Measurements from ENCODE around the gene MMP11. TPM values are rescaled to one million over a fixed set of nuclear protein-coding genes. Genes with fewer than 3 reads are reported as not detected.
A peak's percentile ranks its signal among the peaks of the same experiment; 100 is the strongest.

Gene MMP11
- total RNA-seq, 1 experiment from 2014 or later: 48.2 TPM

DNA sequence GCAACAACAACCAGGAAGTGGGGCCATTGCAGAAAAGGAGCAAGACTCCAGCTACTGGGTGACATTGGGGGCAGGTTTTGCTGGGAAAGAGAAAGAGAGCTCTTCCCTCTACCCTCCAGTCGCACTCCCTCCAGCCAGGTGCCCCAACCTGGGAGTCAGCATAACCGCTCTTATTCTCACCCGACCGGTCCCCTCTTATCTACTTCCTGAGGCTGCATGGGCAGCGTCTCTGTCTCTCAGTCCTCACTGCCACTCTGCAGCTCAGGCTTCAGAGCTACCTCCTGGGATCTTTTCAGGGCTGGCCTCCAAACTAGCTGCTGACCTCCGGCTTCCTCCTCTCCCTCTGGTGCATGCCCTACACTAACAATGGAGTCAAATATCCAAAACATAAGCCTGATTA is 26.9 kb upstream of the MMP11 start:
- Histone ChIP-seq H3K27ac (ENCODE audit: low read length) (no peak overlapping the region), H3K27me3 (ENCODE audit: low read length) (no peaks in the 10 kb centered on the region), H3K9ac (ENCODE audit: low read length) (no peak overlapping the region), H3K9me2 (replicated peaks; ENCODE audit: insufficient read depth, low read length) (no peaks in the 10 kb centered on the region), H2AFZ (ENCODE audit: low read length) (no peak overlapping the region), H4K20me1 (ENCODE audit: insufficient read depth, low read depth, low read length) (no peaks in the 10 kb centered on the region), H3K4me3 (ENCODE audit: low read length) (no peak overlapping the region), H3K79me2 (ENCODE audit: low read length) (peaks cover 19% of the 10 kb centered on the region), H3K36me3 (ENCODE audit: insufficient read depth, low read length) (peaks cover 16% of the 10 kb centered on the region; the same call in 1 of the 2 replicates), H3K4me2 (ENCODE audit: low read depth, low read length, poor library complexity, severe bottlenecking) (no peak overlapping the region), H3K9me3 (ENCODE audit: low read length) (no peaks in the 10 kb centered on the region), H3K4me1 (ENCODE audit: low read length) (peaks cover 29% of the 10 kb centered on the region)
- peak; percentile 5 for DNase-seq

DNA sequence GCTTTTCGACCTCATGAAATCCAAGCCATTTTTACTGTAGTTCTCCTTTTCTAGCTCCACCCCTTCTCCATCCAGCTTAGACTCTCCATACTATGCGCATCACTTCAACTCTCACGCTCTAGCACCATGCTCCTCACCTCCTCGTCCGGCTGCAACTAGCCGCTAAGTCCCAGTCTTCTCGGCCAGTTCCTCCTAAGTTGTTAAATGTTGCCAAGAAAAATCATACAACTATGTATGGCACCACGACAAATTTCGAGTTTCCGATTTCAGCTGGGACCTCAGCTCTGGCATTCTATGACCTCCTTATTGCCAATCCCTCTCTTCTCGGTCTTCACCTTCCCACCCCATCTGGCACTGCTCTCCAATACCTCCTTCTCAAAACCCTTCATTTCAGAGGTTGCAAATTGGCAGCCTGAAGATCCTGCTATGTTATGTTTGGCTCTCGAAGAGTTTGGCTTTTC is 22.8 kb upstream of the MMP11 start:
- peak overlapping the region; percentile 89 for H3K4me3 ChIP-seq (ENCODE audit: low read length)
- DNase-seq: peak; percentile 43
- no peaks in the 10 kb centered on the region for H4K20me1 ChIP-seq (ENCODE audit: insufficient read depth, low read depth, low read length)
- H3K9ac ChIP-seq (ENCODE audit: low read length): peak overlapping the region; percentile 99
- H3K4me2 ChIP-seq (ENCODE audit: low read depth, low read length, poor library complexity, severe bottlenecking): peak overlapping the region; percentile 93
- peaks cover 19% of the 10 kb centered on the region for H3K79me2 ChIP-seq (ENCODE audit: low read length)
- H3K9me3 ChIP-seq (ENCODE audit: low read length): no peaks in the 10 kb centered on the region
- no peak overlapping the region for H2AFZ ChIP-seq (ENCODE audit: low read length)
- peaks cover 66% of the 10 kb centered on the region for H3K4me1 ChIP-seq (ENCODE audit: low read length)
- peaks cover 5% of the 10 kb centered on the region; the same call in 1 of the 2 replicates for H3K36me3 ChIP-seq (ENCODE audit: insufficient read depth, low read length)
- peak overlapping the region; percentile 59 for H3K27ac ChIP-seq (ENCODE audit: low read length)
- no peaks in the 10 kb centered on the region for H3K27me3 ChIP-seq (ENCODE audit: low read length)
- H3K9me2 ChIP-seq (replicated peaks; ENCODE audit: insufficient read depth, low read length): no peaks in the 10 kb centered on the region

DNA sequence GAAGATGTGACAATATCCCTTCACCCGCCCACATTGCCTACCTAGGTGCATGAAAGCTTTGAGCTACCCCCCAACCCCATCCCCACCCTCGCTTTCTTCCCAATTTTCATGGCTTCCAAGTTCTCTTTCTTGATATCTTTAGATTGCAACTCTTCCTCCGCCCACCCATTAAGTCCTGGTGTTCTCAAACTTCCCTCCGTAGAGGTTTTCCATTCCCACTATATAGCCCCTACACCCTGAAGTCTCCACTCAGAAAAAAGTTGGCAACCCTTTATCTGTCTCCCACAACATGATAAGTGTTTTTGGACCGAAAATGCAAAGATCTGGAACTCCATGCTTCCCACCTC is 22.3 kb upstream of the MMP11 start:
- no peaks in the 10 kb centered on the region for H3K9me2 ChIP-seq (replicated peaks; ENCODE audit: insufficient read depth, low read length)
- peaks cover 19% of the 10 kb centered on the region for H3K79me2 ChIP-seq (ENCODE audit: low read length)
- H3K9me3 ChIP-seq (ENCODE audit: low read length): no peaks in the 10 kb centered on the region
- H3K27ac ChIP-seq (ENCODE audit: low read length): peak overlapping the region; percentile 59
- H3K4me1 ChIP-seq (ENCODE audit: low read length): peaks cover 70% of the 10 kb centered on the region
- H3K9ac ChIP-seq (ENCODE audit: low read length): peak overlapping the region; percentile 99
- no peaks in the 10 kb centered on the region for H4K20me1 ChIP-seq (ENCODE audit: insufficient read depth, low read depth, low read length)
- no peaks in the 10 kb centered on the region for H3K27me3 ChIP-seq (ENCODE audit: low read length)
- DNase-seq: peak; percentile 59
- H3K4me2 ChIP-seq (ENCODE audit: low read depth, low read length, poor library complexity, severe bottlenecking): peak overlapping the region; percentile 93
- peak overlapping the region; percentile 89 for H3K4me3 ChIP-seq (ENCODE audit: low read length)
- H2AFZ ChIP-seq (ENCODE audit: low read length): no peak overlapping the region
- no peaks in the 10 kb centered on the region; the same call in 1 of the 2 replicates for H3K36me3 ChIP-seq (ENCODE audit: insufficient read depth, low read length)

DNA sequence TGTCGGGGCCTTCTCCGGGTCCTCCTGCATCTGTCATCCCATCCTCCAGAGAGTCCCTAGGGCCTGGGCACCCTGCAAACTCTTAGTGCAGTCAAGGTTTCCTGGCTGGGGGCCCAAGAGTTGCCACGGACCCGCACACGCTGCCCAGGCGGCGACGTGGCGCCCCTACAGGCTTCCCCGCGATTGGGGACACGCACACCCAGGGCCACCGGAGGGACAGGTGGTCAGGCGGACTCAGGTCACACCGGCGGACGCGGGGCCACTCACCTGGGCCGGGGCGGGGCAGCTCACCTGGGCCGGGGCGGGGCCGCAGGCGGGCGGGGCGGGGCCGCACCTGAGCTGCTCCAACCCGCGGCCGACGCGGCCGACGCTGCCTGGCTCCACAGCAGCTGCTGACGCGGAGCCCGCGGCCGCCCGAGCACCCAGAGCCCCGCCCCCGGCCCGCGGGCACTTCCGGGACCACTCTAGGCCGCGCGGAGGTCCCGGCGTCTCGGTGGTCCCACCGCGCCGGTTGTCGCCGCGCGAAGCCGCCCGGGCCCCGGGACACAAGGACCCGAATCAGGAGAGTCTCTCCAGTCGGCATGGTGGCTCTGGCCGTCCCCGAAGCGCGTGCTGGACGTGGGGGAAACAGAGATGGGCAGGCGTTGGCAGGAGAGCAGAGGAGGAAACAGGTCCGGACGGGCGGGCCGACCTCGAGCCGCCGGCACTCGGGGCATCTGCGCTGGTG is 21.8 kb upstream of the MMP11 start, which contains the start of gene ZNF70:
Gene ZNF70 (minus strand): TSS at position 399 of the 727 bp plus-strand sequence. CDS start 5,972 bp downstream, outside the sequence.
- no peaks in the 10 kb centered on the region for H4K20me1 ChIP-seq (ENCODE audit: insufficient read depth, low read depth, low read length)
- peaks cover 19% of the 10 kb centered on the region for H3K79me2 ChIP-seq (ENCODE audit: low read length)
- H3K27me3 ChIP-seq (ENCODE audit: low read length): no peaks in the 10 kb centered on the region
- H3K4me1 ChIP-seq (ENCODE audit: low read length): peaks cover 76% of the 10 kb centered on the region
- H3K9me2 ChIP-seq (replicated peaks; ENCODE audit: insufficient read depth, low read length): no peaks in the 10 kb centered on the region
- peak; percentile 96 for DNase-seq
- peak within 1 kb of the TSS; percentile 99 for H3K9ac ChIP-seq (ENCODE audit: low read length)
- no peaks in the 10 kb centered on the region for H3K36me3 ChIP-seq (ENCODE audit: insufficient read depth, low read length)
- no peaks in the 10 kb centered on the region for H3K9me3 ChIP-seq (ENCODE audit: low read length)
- peak within 1 kb of the TSS; percentile 93 for H3K4me2 ChIP-seq (ENCODE audit: low read depth, low read length, poor library complexity, severe bottlenecking)
- H3K27ac ChIP-seq (ENCODE audit: low read length): peak within 1 kb of the TSS; percentile 98
- H3K4me3 ChIP-seq (ENCODE audit: low read length): peak within 1 kb of the TSS; percentile 89
- H2AFZ ChIP-seq (ENCODE audit: low read length): no peak within 1 kb of the TSS

DNA sequence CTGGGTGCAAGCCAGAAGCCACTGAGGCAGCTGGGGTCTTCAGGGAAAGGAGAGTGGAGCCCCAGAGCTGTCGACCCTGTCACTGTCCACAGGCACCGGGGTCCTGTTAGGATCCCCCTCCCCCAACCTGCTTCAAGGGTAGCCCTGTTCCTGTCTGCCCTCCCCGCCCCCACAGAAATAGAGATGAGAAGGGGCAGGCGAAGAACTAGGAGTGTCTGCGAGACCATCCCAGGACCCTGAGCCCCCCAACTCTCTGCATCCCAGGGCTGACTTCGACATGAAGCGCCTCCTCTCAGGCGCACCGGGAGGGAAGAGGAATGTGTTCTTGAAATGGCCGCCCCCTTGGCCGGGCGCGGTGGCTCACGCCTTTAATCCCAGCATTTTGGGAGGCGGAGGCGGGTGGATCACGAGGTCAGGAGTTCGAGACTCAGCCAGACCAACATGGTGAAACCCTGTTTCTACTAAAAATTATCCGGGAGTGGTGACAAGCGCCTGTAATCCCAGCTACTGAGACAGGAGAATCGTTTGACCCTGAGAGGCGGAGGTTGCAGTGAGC is 21.1 kb upstream of the MMP11 start:
- H3K36me3 ChIP-seq (ENCODE audit: insufficient read depth, low read length): no peaks in the 10 kb centered on the region
- DNase-seq: peak; percentile 86
- peaks cover 19% of the 10 kb centered on the region for H3K79me2 ChIP-seq (ENCODE audit: low read length)
- H4K20me1 ChIP-seq (ENCODE audit: insufficient read depth, low read depth, low read length): no peaks in the 10 kb centered on the region
- H3K4me3 ChIP-seq (ENCODE audit: low read length): peak overlapping the region; percentile 89
- H3K27ac ChIP-seq (ENCODE audit: low read length): peak overlapping the region; percentile 98
- H3K4me2 ChIP-seq (ENCODE audit: low read depth, low read length, poor library complexity, severe bottlenecking): peak overlapping the region; percentile 93
- peaks cover 80% of the 10 kb centered on the region for H3K4me1 ChIP-seq (ENCODE audit: low read length)
- H3K9me3 ChIP-seq (ENCODE audit: low read length): no peaks in the 10 kb centered on the region
- H3K9me2 ChIP-seq (replicated peaks; ENCODE audit: insufficient read depth, low read length): no peaks in the 10 kb centered on the region
- no peaks in the 10 kb centered on the region for H3K27me3 ChIP-seq (ENCODE audit: low read length)
- H3K9ac ChIP-seq (ENCODE audit: low read length): peak overlapping the region; percentile 99
- H2AFZ ChIP-seq (ENCODE audit: low read length): no peak overlapping the region

DNA sequence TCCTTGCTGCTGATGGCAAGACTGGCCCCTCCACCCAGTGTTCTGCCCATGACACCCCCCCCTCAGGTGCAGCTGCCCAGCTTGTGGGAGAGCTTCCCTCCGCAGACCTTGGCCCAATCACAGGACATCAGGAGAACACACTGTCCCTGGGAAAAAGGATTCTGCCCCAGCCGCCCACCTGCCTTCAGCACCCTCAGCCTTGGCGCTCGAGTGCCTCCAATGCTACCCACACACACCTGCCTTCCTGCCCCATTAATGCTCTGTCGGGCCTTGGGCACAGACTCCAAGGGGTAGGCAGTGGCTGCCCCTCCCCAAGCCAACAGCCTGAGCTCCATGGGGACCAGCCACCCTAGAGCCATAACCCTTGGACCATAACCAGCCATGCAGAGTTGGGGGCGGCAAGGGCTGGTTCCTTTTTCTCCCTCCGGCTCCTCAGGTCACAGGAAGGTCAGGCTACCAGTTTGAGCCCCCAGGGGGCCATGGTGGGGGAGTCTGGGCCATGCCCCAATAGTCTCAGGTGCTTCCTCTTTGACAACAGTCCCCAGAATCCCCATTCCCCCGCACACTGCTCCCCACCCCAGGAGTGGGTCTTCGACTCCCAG is 20.5 kb upstream of the MMP11 start:
- Histone ChIP-seq H2AFZ (ENCODE audit: low read length) (no peak overlapping the region), H3K27ac (ENCODE audit: low read length) (peak overlapping the region; percentile 98), H3K9me3 (ENCODE audit: low read length) (no peaks in the 10 kb centered on the region), H3K36me3 (ENCODE audit: insufficient read depth, low read length) (no peaks in the 10 kb centered on the region), H4K20me1 (ENCODE audit: insufficient read depth, low read depth, low read length) (no peaks in the 10 kb centered on the region), H3K79me2 (ENCODE audit: low read length) (peaks cover 14% of the 10 kb centered on the region), H3K27me3 (ENCODE audit: low read length) (no peaks in the 10 kb centered on the region), H3K4me2 (ENCODE audit: low read depth, low read length, poor library complexity, severe bottlenecking) (peak overlapping the region; percentile 93), H3K9me2 (replicated peaks; ENCODE audit: insufficient read depth, low read length) (no peaks in the 10 kb centered on the region), H3K4me3 (ENCODE audit: low read length) (peak overlapping the region; percentile 89), H3K4me1 (ENCODE audit: low read length) (peaks cover 80% of the 10 kb centered on the region), H3K9ac (ENCODE audit: low read length) (peak overlapping the region; percentile 99)
- DNase-seq: peak; percentile 98

DNA sequence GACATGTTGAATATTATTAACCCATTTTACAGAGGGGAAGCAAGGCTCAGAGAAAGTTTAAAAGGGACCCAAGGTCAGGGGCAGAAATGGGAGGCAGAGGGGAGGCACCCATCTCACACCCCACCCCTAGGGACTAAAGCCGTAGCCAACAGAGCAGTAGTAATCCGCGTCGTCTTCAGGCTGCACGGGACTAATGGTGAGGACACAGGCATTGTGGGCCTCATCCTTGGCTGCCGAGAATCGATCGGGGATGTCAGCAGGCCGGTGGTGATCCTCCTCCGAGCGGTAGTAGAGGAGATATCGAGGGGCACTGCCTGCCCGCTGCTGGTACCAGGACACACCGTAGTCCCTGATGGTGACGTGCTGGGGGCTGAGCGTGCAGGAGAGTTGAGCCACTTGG is 19.9 kb upstream of the MMP11 start:
- Histone ChIP-seq H3K9me2 (replicated peaks; ENCODE audit: insufficient read depth, low read length) (no peaks in the 10 kb centered on the region), H3K4me2 (ENCODE audit: low read depth, low read length, poor library complexity, severe bottlenecking) (peak overlapping the region; percentile 93), H2AFZ (ENCODE audit: low read length) (no peak overlapping the region), H3K4me1 (ENCODE audit: low read length) (peaks cover 83% of the 10 kb centered on the region), H3K27ac (ENCODE audit: low read length) (peak overlapping the region; percentile 98), H3K27me3 (ENCODE audit: low read length) (no peaks in the 10 kb centered on the region), H3K9me3 (ENCODE audit: low read length) (no peaks in the 10 kb centered on the region), H3K36me3 (ENCODE audit: insufficient read depth, low read length) (no peaks in the 10 kb centered on the region), H3K4me3 (ENCODE audit: low read length) (peak overlapping the region; percentile 89), H3K9ac (ENCODE audit: low read length) (peak overlapping the region; percentile 99), H4K20me1 (ENCODE audit: insufficient read depth, low read depth, low read length) (no peaks in the 10 kb centered on the region), H3K79me2 (ENCODE audit: low read length) (peaks cover 13% of the 10 kb centered on the region)
- peak; percentile 96 for DNase-seq

DNA sequence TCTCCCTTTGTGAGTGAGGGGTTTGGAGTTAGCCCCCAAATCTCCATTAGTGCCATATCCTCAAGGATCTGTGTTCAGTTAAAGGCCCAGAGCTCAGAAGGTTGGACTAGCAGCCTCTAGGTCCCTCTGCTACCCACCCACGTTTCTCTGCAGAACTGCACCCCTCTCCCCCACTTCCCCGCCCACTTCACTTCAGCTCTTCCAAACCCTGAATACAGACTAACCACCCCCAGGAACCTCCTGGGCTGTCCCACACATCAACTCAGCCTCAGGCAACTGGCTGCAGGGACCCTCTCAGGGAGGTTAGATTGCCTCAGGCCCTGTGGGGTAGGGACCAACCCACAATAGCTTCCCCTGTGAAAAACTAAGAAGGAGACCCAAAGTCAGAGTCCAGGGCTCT is 19.3 kb upstream of the MMP11 start:
- H3K36me3 ChIP-seq (ENCODE audit: insufficient read depth, low read length): no peaks in the 10 kb centered on the region
- peak overlapping the region; percentile 93 for H3K4me2 ChIP-seq (ENCODE audit: low read depth, low read length, poor library complexity, severe bottlenecking)
- no peak overlapping the region for H2AFZ ChIP-seq (ENCODE audit: low read length)
- peak overlapping the region; percentile 89 for H3K4me3 ChIP-seq (ENCODE audit: low read length)
- peak; percentile 92 for DNase-seq
- H3K27me3 ChIP-seq (ENCODE audit: low read length): no peaks in the 10 kb centered on the region
- peaks cover 84% of the 10 kb centered on the region for H3K4me1 ChIP-seq (ENCODE audit: low read length)
- no peaks in the 10 kb centered on the region for H3K9me3 ChIP-seq (ENCODE audit: low read length)
- H3K27ac ChIP-seq (ENCODE audit: low read length): peak overlapping the region; percentile 98
- peak overlapping the region; percentile 99 for H3K9ac ChIP-seq (ENCODE audit: low read length)
- H3K79me2 ChIP-seq (ENCODE audit: low read length): peaks cover 13% of the 10 kb centered on the region
- no peaks in the 10 kb centered on the region for H3K9me2 ChIP-seq (replicated peaks; ENCODE audit: insufficient read depth, low read length)
- H4K20me1 ChIP-seq (ENCODE audit: insufficient read depth, low read depth, low read length): no peaks in the 10 kb centered on the region
